Osteoblast (primary cell): ENCODE measurements around the gene CDIPT. TPM values are rescaled to one million over a fixed set of nuclear protein-coding genes. Genes with fewer than 3 reads are reported as not detected.

Experiments used
- DNase-seq: peaks from one replicate; pipeline ENCODE4 v3.0.0; 2011; ENCODE audit warnings: low spot score, mixed read lengths; ENCODE audit not compliant: insufficient read length; ENCODE audit errors: missing footprints
- H2AFZ ChIP-seq: 2 replicates; pipeline ENCODE4 v1.6.0; 2011; ENCODE audit warnings: mild to moderate bottlenecking, low read length
- H3K27ac ChIP-seq: 2 replicates; pipeline ENCODE4 v1.5.1; 2011; ENCODE audit warnings: mild to moderate bottlenecking, low read depth, low read length, moderate library complexity
- H3K27me3 ChIP-seq: 2 replicates; pipeline ENCODE4 v1.6.0; 2012; ENCODE audit warnings: mild to moderate bottlenecking, control low read depth, inconsistent platforms, low read length, moderate library complexity; ENCODE audit not compliant: insufficient read depth
- H3K36me3 ChIP-seq: 2 replicates; pipeline ENCODE4 v1.5.1; 2011; ENCODE audit warnings: mild to moderate bottlenecking, low read length, control low read depth, moderate library complexity; ENCODE audit not compliant: insufficient read depth
- H3K4me1 ChIP-seq: 2 replicates; pipeline ENCODE4 v1.5.1; 2011; ENCODE audit warnings: mild to moderate bottlenecking, low read length, control low read depth, moderate library complexity; ENCODE audit not compliant: insufficient read depth
- H3K4me2 ChIP-seq: 2 replicates; pipeline ENCODE4 v1.6.0; 2011; ENCODE audit warnings: mild to moderate bottlenecking, low read length; ENCODE audit not compliant: insufficient read depth
- H3K4me3 ChIP-seq: fragments of 200-600 bp; sonication (generic); 3 replicates; pipeline ENCODE4 v1.5.1; 2012; ENCODE audit warnings: mild to moderate bottlenecking, low read length, inconsistent platforms; ENCODE audit not compliant: insufficient read depth
- H3K79me2 ChIP-seq: 2 replicates; pipeline ENCODE4 v1.6.0; 2012; ENCODE audit warnings: mild to moderate bottlenecking, low read length, control low read depth, inconsistent platforms; ENCODE audit not compliant: insufficient read depth
- H3K9me3 ChIP-seq: 2 replicates; pipeline ENCODE4 v1.5.1; 2011; ENCODE audit warnings: low read depth, low read length, control low read depth
- H4K20me1 ChIP-seq: 2 replicates; pipeline ENCODE4 v1.6.0; 2012; ENCODE audit warnings: mild to moderate bottlenecking, low read length, control low read depth; ENCODE audit not compliant: insufficient read depth
- CTCF ChIP-seq: IDR thresholded peaks from 2 replicates; pipeline ENCODE4 v1.5.1; 2011; ENCODE audit warnings: mild to moderate bottlenecking, low read depth, low read length, moderate library complexity; ENCODE audit errors: extremely low read depth
- total RNA-seq: library from RNA; depleted of rRNA; stranded (reverse); fragments of >200 nt; gene quantifications from 2 replicates; pipeline ENCODE4 v1.2.3, GENCODE V29; 2012

Gene CDIPT
- total RNA-seq, 1 donor, result 105 TPM

- Histone ChIP-seq H3K4me2 (peak overlapping the region; percentile 76), H3K4me1 (peaks cover 59% of the 10 kb centered on the region), H3K36me3 (peaks cover 17% of the 10 kb centered on the region), H3K27me3 (no peaks in the 10 kb centered on the region), H3K9me3 (no peaks in the 10 kb centered on the region), H2AFZ (no peak overlapping the region), H3K4me3 (no peak overlapping the region), H3K27ac (peak overlapping the region; percentile 59), H3K79me2 (peaks cover 91% of the 10 kb centered on the region), H4K20me1 (peaks cover 55% of the 10 kb centered on the region)
- DNase-seq, result no peak
- TF ChIP-seq CTCF, result no peak
Observed at GRCh38 chr16:29826342-29826695, 36.7 kb downstream of the CDIPT start.

DNA sequence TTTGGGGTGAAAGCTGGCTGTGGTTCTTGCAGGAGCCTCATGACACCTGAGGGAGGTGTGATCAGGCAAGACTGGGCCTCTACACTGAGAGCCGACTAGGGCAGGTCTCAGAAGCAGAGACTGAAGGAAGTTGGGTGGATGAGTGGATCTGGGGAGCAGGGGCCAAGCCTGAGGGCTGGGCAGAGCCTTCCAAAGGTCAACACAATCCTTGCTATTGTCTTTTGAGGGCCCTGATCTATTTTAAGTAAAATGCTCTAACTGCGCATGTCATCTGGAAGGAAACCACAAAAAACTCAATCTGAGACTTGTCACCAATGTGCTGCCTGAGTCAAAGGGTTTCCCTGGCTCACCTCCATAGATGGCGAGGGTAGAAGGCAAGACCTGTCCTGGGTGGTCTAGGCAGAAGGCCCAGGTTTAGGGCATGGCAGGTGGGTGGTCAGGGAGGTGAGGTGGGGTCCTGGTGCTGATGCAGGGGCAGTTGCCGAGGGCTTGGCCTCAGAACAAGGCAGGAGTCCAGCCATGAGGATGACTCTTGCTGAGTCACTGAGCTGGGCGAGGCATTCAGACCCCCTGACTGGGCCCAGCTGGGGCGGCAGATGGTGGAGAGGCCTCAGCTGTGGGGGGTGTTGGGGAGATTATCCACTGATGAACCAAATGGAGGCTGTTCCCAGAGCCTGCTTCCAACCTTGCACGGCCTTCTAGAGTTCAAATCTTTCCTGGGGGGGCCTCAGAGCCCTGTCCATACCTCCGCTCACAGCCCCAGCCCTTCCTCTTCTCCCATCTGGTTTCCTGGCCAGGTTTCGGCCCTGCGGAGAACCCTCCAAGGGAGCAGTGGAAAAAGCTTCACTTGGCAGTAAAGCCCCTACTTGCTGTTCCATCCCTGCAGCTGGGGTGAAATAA lies 37.6 kb downstream of the CDIPT start:
- H3K4me3 ChIP-seq, result peak overlapping the region; percentile 46
- peaks cover 55% of the 10 kb centered on the region for H4K20me1 ChIP-seq
- H3K27me3 ChIP-seq, result no peaks in the 10 kb centered on the region
- peaks cover 93% of the 10 kb centered on the region for H3K79me2 ChIP-seq
- TF ChIP-seq CTCF, result no peak
- H3K4me2 ChIP-seq, result peak overlapping the region; percentile 76
- peak overlapping the region; percentile 59 for H3K27ac ChIP-seq
- H3K4me1 ChIP-seq, result peaks cover 65% of the 10 kb centered on the region
- no peaks in the 10 kb centered on the region for H3K9me3 ChIP-seq
- peaks cover 9% of the 10 kb centered on the region for H3K36me3 ChIP-seq
- DNase-seq, result peak; percentile 94
- H2AFZ ChIP-seq, result no peak overlapping the region

DNA sequence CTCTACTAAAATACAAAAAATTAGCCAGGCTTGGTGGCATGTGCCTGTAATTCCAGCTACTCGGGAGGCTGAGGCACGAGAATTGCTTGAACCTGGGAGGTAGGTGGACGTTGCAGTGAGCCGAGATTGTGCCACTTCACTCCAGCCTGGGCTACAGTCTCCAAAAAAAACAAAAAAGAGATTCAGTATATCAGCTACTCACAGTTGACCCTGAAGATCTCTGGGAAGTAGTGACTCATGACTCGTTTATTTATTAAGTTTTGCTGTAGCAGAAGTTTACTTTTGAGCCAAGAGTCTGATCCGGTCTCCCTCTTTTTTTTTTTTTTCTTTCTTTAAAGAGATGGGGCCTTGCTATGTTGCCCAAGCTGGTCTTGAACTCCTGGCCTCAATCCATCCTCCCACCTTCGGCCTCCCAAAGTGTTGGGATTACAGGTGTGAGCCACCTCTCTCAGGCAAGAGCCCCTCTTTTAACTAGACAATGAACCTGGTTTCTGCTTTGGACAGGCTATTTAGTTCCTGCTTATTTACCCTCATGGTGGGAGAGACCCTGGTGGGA lies 38.4 kb downstream of the CDIPT start:
- no peak for TF ChIP-seq CTCF
- Histone ChIP-seq H3K4me3 (peak overlapping the region; percentile 42), H3K36me3 (peaks cover 2% of the 10 kb centered on the region), H2AFZ (no peak overlapping the region), H3K79me2 (peaks cover 92% of the 10 kb centered on the region), H3K9me3 (no peaks in the 10 kb centered on the region), H3K27ac (peak overlapping the region; percentile 59), H3K27me3 (no peaks in the 10 kb centered on the region), H3K4me2 (peak overlapping the region; percentile 76), H3K4me1 (peaks cover 71% of the 10 kb centered on the region), H4K20me1 (peaks cover 48% of the 10 kb centered on the region)
- DNase-seq, result peak; percentile 92

- H3K79me2 ChIP-seq, result peaks cover 86% of the 10 kb centered on the region
- TF ChIP-seq CTCF, result no peak
- H3K4me2 ChIP-seq, result peak overlapping the region; percentile 99
- H2AFZ ChIP-seq, result peak overlapping the region; percentile 44
- H3K27ac ChIP-seq, result peak overlapping the region; percentile 88
- peak; percentile 94 for DNase-seq
- peak overlapping the region; percentile 90 for H3K4me3 ChIP-seq
- H4K20me1 ChIP-seq, result peaks cover 26% of the 10 kb centered on the region
- H3K27me3 ChIP-seq, result no peaks in the 10 kb centered on the region
- peaks cover 16% of the 10 kb centered on the region for H3K36me3 ChIP-seq
- H3K4me1 ChIP-seq, result peaks cover 71% of the 10 kb centered on the region
- no peaks in the 10 kb centered on the region for H3K9me3 ChIP-seq
Observed at GRCh38 chr16:29821643-29822115, 41.3 kb downstream of the CDIPT start.
